Measurements from ENCODE around the gene CNOT10.
A peak's percentile ranks its signal among the peaks of the same experiment; 100 is the strongest.
"Not testable (repeated sequence)": the region's sequence is repeated elsewhere in the genome, so short reads cannot be mapped to it uniquely, and the experiment has no call there.

Gene CNOT10

DNA sequence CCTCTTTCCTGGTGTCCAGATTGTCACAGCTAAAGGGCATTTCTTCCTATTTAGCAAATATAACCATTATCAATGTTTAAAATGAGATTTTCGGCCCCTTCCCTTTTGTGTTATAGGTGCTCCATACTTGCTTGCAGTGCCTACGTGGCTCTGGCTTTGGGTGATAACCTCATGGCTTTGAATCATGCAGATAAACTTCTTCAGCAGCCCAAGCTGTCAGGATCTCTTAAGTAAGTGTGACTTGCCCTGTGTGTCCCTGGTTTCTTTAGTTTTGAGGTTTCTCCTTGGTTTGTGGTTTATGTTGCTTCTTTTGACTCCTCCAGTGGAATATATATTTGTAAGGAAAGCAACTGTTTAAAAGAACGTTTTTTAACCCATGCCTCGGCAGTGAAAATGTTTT is 74.4 kb downstream of the CNOT10 start:
- TF ChIP-seq ZNF274 (IDR thresholded peaks at IDR 0.05; ENCODE audit: low read depth, low read length), result no peak
- no peak overlapping the region for H3K4me3 ChIP-seq (ENCODE audit: low read length)

DNA sequence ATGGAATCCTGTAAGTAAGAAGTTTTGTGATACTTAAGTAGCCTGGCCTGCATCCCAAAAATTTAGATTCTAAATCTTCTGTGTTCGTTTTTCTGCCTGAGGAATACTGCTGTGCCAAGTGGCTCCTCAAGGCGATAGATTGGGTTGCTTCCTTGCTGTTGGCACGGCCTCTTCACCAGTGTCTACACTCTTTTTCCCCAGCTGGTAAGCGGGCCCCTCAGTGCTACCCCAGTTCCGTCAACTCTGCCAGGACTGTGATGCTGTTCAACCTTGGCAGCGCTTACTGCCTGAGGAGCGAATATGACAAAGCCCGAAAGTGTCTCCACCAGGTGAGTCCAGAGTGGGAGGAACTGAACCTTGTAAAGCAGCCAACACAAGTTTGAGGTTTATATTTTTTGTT is 79.5 kb downstream of the CNOT10 start:
- H3K4me3 ChIP-seq (ENCODE audit: low read length), result no peak overlapping the region
- no peak for TF ChIP-seq ZNF274 (IDR thresholded peaks at IDR 0.05; ENCODE audit: low read depth, low read length)

DNA sequence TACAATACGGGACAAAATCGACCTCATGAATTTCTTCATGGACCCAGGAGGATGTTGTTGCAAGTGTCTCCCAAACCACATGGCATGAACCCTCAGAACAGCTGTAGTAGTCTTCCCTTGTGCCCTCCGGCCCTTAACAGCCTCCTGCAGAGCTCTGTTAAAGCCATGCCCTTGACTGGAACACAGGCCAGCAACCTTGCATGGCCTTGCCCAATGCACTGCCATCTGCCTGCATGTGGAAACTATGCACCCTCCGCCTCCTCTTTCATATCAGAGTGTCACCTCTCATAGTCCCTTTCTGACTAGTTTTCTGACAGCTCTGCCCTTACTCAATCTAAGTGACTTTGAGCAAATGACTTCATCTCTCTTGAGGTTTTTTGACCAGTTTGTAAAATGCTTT is 93.4 kb downstream of the CNOT10 start:
- H3K4me3 ChIP-seq (ENCODE audit: low read length), result no peak overlapping the region

DNA sequence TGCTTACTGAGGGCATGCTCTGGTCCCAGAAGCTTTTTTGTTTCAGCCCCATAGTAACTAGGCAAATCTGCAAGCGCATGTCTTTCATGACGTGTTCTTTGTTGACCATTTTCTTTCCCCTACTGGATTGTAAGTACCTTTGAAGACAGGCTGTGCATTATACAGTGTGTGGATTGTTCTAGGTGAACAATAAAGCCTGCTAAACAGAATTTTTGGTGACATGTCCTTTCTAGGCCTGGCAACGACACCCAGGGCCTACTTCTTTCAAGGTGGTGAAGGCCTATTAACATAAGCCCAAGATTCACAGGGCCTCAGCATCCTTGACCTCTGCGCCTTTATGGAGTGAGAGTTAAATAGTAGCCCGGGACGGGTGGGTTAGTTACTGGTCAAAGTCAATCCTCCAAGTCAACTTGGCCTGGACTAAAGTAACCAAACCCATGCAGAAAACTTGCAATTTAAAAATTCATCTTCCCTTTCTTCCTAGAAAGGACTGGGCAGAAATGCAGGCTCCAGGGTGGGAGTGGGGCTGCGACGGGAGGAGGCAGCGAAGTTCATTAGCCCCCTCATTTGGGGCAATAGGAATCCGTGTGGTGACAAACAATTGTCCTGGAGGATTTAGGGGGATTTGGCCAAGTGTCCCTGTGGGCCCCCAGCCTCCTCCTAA is 95.2 kb downstream of the CNOT10 start:
- no peak overlapping the region; the same call in 1 of the 2 replicates for H3K4me3 ChIP-seq (ENCODE audit: low read length)
- TF ChIP-seq ZNF274 (IDR thresholded peaks at IDR 0.05; ENCODE audit: low read depth, low read length), result no peak

More for the DNA sequence above, 93.4 kb downstream of the CNOT10 start:
- TF ChIP-seq ZNF274 (IDR thresholded peaks at IDR 0.05; ENCODE audit: low read depth, low read length), result no peak

DNA sequence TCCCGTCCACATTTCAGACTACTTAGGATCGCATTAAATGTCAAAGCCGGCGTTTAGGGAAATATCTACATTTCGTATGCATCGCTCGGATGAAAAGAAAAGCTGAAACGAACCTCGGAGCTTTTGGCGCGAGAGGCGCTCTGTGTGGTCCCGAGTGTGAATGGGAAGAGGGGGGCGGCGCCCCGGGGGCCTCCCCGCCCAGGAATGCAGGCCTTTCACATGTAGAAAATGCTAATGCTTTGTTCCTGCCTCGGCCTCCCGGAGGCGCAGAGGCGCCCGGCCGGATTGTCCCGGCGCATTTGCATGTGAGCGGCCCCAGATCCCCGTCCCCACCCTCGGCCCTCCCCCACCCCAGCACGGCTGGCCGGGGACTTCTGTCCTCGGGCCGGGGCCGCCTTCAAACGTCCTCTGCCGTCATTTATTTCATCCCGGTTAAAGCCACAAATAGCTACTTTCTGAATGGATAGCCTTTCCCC is 95.8 kb downstream of the CNOT10 start:
- no peak for TF ChIP-seq ZNF274 (IDR thresholded peaks at IDR 0.05; ENCODE audit: low read depth, low read length)
- peak overlapping the region; percentile 78; the same call in 1 of the 2 replicates for H3K4me3 ChIP-seq (ENCODE audit: low read length)

DNA sequence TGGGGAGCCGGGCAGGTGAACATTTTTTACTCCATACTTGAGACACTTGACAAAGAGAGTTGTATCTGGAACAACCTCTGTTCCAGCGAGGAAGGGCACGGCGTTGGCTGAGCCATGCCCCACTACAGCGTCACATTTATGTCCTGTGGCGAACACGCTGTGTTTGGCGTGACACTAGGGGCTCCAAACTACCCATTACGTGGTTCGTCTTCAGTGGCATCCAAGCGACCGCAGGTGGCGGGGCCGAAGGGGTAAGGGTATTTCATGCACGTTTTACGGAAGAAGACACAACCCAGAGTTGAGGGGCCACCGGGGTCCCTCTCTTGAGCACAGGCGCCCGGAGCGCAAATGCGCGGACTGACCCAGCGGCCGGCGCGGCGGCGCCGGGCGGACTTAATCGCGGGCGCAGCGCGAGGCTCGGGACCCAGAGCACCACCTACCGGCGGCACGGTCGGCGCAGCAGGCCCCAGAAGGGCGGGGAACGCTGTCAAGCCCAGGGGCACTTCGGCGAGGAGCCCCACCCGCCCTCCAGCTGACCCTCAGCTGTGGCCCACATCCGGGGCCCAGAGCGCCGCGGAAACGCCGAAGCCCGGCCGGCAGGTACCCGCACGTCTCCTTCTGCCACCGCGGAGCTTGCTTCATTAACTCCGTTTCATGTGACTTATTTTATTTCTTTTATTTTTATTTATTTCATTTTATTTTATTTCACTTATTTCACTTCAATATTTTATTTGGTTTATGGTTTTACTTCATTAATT is 96.4 kb downstream of the CNOT10 start:
- no peak for TF ChIP-seq ZNF274 (IDR thresholded peaks at IDR 0.05; ENCODE audit: low read depth, low read length)
- peak overlapping the region; percentile 78; the same call in 1 of the 2 replicates for H3K4me3 ChIP-seq (ENCODE audit: low read length)

DNA sequence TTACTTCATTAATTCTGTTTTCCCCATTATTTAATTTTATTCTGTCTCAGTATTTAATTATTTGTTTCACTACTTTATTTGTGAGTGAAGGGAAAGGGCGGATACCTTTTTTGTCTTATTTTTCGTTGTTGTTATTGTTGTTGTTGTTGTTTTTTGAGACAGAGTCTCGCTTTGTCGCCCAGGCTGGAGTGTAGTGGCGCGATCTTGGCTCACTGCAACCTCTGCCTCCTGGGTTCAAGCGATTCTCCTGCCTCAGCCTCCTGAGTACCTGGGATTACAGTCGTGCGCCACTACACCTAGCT is 96.9 kb downstream of the CNOT10 start:
- not testable (repeated sequence) for H3K4me3 ChIP-seq (ENCODE audit: low read length)

DNA sequence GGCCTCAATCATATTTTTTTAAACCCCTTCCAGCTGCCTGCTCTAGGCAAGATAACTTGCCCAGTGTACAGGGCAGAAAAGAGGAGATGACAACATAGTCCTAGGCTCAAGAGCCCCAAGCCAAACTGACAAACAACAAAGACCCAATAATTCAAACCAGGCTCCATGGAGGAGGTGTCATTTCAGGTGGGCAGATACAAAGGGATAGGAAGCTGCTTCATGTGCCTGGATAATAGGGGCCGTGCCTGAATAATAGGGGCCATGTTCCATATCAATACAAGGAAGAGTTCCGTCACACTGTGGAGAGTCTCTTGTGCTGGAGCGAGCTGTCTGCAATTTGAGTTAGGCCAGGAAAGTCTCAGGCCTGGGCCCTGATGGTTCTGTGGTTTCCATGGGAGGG is 97.4 kb downstream of the CNOT10 start:
- no peak overlapping the region for H3K4me3 ChIP-seq (ENCODE audit: low read length)
- TF ChIP-seq ZNF274 (IDR thresholded peaks at IDR 0.05; ENCODE audit: low read depth, low read length), result no peak

DNA sequence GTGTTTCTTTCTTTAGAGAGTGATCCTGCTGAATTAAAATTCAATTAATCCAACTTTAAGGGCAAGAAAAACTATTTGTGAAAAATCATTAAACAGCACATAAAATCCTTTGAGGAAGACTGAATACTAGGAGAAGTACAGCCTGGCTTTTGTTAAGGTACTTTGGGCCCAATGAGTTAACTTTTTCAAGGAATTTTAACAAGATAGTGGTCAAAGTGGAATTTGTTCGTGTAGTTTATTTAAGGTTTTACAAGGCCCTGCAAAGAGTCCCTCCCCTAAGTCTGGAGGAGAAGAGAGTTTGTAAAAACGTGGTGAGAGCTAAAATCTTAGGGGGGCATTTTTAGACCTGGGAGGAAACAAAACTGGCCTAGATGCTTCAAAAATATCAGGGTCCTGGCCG is 106.8 kb downstream of the CNOT10 start:
- no peak overlapping the region for H3K4me3 ChIP-seq (ENCODE audit: low read length)
- TF ChIP-seq ZNF274 (IDR thresholded peaks at IDR 0.05; ENCODE audit: low read depth, low read length), result no peak

DNA sequence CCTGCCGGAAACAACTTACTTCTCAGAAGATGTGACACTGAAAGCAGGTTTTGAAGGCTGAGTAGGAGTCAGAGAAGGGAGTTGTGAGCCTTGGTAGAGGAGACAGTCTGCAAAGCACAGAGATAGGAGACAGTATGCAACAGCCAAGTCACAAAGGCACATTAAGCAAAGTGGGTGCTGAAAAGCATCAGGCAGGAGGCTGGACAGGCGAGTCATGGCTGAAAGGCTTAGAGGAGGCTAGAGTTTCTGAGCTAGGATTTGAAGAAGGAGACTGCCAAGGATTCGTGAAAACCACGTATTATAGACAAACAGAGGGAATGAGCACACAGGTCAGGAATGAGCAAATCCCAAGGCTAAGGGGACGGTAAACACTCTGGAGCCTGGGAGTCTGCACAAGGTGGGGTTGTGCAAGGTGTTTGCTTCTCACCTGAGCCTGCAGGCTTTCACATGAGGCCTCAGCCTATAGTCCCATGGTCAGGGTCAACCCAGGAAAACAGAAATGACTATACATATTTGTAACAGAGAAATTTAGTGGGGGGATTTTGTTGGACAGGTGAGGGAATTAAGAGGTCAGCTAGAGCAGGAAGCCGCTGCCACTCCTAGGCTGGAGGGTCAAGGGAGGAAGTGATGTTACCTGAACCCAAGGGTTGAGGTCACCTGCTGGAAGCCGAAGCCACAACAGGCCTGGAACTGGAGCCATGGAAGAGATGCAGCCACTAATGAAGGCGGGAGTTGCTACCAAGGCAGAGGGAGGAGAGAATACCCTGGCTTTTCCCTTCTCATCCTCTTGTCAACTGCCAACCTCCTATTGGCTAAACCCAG is 109.7 kb downstream of the CNOT10 start:
- no peak overlapping the region for H3K4me3 ChIP-seq (ENCODE audit: low read length)
- TF ChIP-seq ZNF274 (IDR thresholded peaks at IDR 0.05; ENCODE audit: low read depth, low read length), result no peak

DNA sequence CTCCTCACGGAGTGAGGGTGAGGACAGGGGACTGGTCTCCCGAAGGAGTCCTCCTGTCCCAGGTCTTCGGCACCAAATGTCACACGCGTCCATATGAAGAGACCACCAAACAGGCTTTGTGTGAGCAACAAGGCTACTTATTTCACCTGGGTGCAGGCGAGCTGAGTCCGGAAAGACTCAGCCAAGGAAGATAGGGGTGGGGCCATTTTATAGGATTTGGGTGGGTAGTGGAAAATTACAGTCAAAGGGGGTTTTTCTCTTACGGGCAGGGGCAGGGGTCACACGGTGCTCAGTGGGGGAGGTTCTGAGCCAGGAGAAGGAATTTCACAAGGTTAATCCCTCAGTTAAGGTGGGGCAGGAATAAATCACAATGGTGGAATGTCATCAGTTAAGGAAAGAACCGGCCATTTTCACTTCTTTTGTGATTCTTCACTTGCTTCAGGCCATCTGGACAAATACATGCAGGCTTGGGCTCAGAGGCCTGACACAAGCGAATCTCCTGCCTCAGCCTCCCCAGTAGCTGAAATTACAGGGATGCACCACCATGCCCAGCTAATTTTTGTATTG is 111.5 kb downstream of the CNOT10 start:
- not testable (repeated sequence) for H3K4me3 ChIP-seq (ENCODE audit: low read length)

DNA sequence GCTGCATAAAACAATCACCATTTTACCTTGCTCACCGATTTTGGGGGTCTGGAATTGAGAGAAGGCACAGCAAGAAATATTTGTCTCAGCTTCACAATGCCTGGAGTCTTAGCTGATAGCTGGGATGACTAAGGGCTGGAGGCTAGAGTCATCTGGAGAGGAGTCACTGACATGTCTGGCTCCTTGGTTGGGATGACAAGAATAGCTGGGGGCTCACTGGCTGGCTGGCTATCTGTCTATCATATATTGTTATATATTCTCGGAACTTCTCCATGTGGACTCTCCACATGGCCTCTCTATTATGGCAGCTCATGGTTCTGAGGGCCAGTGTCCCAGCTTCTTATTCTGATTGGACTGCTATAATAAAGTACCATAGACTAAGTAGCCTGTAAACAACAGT is 112.8 kb downstream of the CNOT10 start:
- no peak for TF ChIP-seq ZNF274 (IDR thresholded peaks at IDR 0.05; ENCODE audit: low read depth, low read length)
- H3K4me3 ChIP-seq (ENCODE audit: low read length), result no peak overlapping the region

DNA sequence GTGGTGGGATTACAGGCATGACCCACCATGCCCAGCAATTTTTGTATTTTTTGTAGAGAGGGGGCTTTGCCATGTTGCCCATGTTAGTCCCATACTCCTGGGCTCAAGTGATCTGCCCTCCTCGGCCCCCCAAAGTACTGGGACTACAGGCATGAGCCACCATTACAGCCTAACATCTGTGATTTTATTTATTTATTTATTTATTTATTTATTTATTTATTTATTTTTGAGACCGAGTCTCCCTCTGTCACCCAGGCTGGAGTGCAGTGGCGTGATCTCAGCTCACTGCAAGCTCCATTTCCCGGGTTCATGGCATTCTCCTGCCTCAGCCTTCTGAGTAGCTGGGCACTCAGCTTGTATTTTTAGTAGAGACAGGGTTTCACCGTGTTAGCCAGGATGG is 116.5 kb downstream of the CNOT10 start:
- H3K4me3 ChIP-seq (ENCODE audit: low read length), result not testable (repeated sequence)

DNA sequence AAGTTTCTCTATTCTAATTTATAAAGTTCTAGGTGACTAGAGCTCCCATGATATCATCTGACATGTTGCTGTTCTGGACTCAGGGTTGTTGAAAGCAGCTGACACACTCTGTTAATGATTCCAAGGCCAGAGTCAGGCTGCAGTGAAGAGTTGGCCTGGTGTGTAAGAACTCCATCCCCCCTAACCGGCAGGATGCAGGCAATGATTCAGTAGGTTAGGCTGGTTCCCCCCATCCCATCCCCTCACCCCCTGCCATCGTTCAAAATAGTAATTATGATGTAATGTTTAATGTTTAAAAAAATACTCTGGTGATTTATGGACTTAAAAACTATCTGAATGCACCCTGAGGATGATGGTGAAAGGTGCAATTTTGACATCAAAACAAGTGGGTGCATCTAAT is 128.2 kb downstream of the CNOT10 start:
- no peak overlapping the region for H3K4me3 ChIP-seq (ENCODE audit: low read length)
- no peak for TF ChIP-seq ZNF274 (IDR thresholded peaks at IDR 0.05; ENCODE audit: low read depth, low read length)

DNA sequence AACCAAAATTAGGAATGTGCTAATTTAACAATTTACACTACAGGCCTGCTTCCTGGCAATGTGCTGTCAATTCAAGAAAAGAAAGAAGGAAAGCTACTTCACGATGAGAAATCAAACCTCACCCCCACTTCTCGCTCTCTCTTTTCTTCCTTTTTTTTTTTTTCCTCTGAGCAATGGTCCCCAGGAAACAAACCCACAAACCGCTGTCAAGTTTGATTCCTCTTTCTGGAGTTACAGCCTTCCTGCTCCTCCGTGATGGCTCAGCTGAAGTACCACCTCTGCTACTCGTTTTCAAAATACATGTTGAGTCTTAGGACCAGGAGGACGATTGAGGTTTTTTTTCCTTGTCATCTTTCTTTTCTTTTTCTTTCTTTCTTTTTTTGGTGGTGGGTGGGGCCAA is 129.4 kb downstream of the CNOT10 start:
- TF ChIP-seq ZNF274 (IDR thresholded peaks at IDR 0.05; ENCODE audit: low read depth, low read length), result no peak
- peak overlapping the region; percentile 13; the same call in 1 of the 2 replicates for H3K4me3 ChIP-seq (ENCODE audit: low read length)

Measured in GM08714 (cell line).